ENCODE data around the gene LCN15.
"Not testable (repeated sequence)": the region's sequence is repeated elsewhere in the genome, so short reads cannot be mapped to it uniquely, and the experiment has no call there.

Gene LCN15

DNA sequence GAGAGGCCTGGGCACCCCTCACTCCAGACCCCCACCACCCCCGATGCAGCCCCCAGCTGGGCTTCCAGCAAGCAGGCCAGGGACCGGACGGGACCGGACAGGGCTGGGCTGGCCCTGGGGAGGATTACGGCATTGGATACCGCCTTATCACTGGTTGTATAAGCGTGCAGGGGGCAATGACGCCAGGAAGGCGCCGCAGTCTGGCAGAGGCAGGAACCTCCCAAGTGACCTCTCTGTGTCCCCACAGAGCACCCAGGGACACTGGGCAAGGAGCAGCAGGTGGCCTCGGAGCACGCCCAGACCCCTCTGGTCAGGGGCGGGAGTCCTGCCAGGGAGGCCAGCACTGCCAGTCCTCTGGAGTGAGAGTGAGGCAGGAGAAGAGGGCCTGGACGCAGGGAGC is 723 bp upstream of the LCN15 start:
- no peak for DNase-seq (ENCODE audit: insufficient read length, low spot score)
- TF ChIP-seq, protein P1, sequence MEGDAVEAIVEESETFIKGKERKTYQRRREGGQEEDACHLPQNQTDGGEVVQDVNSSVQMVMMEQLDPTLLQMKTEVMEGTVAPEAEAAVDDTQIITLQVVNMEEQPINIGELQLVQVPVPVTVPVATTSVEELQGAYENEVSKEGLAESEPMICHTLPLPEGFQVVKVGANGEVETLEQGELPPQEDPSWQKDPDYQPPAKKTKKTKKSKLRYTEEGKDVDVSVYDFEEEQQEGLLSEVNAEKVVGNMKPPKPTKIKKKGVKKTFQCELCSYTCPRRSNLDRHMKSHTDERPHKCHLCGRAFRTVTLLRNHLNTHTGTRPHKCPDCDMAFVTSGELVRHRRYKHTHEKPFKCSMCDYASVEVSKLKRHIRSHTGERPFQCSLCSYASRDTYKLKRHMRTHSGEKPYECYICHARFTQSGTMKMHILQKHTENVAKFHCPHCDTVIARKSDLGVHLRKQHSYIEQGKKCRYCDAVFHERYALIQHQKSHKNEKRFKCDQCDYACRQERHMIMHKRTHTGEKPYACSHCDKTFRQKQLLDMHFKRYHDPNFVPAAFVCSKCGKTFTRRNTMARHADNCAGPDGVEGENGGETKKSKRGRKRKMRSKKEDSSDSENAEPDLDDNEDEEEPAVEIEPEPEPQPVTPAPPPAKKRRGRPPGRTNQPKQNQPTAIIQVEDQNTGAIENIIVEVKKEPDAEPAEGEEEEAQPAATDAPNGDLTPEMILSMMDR (IDR thresholded peaks at IDR 0.05; ENCODE audit: insufficient read depth, missing control alignments), result no peak
- FAIRE-seq, result no peak

DNA sequence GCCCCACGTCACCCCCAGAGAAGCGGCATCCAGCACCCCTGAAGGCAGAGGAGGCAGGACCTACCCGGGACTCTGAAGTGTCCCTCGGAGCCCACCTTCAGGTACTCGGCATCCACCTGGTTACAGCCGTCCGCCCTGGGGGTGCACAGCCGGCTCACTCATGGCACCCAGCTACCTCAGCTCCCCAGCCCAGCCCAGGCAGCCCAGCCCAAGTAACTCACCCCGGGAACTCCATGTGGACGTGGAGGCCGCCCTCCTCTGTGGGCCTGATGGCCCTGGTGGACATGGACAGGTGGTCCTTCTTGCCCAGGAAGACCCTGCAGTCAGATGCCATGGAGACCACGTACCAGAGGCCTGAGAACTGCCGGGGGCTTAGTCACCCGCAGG is 676 bp downstream of the LCN15 start:
- no peak for FAIRE-seq

GRCh38 chr9:136762915-136763648 is 1.2 kb downstream of the LCN15 start:
- DNase-seq (ENCODE audit: insufficient read length, low spot score) (no peak), FAIRE-seq (no peak)
- TF ChIP-seq, protein P1 (IDR thresholded peaks at IDR 0.05; ENCODE audit: insufficient read depth, missing control alignments), result no peak

More for the DNA sequence above, 676 bp downstream of the LCN15 start:
- TF ChIP-seq, protein P1 (IDR thresholded peaks at IDR 0.05; ENCODE audit: insufficient read depth, missing control alignments), result no peak
- DNase-seq (ENCODE audit: insufficient read length, low spot score), result no peak

DNA sequence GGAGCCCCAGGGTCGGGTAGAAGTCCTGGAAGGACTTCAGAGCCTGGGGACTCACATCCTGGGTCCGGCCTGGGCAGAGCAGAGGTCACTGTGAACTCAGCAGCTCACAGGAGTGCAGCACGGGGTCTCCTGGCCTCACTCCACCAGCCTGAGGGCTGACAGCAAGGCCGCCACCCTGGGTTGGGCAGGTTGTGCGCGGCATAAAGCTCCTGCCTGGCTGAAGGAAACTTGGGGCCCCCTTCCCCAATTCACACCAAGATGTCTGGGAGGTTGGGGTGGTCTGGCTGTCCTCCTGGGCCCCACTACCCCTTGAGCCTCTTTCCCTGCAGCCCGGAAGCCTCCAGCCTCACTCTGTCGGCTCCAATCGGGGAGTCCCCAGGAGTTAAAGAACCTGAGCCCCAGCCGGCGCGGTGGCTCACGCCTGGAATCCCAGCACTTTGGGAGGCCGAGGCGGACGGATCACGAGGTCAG is 2.1 kb downstream of the LCN15 start:
- DNase-seq (ENCODE audit: insufficient read length, low spot score) (no peak), FAIRE-seq (no peak)
- TF ChIP-seq, protein P1 (IDR thresholded peaks at IDR 0.05; ENCODE audit: insufficient read depth, missing control alignments), result no peak

DNA sequence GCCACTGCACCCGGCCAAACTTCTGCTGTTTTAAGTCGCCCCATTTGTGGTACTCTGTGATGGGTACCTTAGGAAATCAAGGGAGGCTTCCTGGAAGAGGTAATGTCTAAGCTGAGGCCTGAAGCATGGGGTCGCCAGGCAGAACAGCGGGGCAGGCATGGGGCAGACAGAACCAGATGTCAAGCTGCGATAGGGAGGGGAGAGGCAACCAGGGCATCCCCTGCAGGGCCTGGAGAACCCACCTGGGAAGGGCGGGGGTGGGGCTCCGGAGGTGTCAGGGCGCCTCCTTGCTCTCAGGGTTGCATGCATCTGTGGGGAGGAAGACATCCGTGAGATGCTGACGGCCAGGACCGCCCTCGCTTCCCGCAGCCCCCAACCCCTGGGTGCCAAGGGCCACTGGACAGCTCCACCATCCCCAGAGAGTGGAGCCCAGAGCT is 2.8 kb downstream of the LCN15 start:
- FAIRE-seq (no peak), DNase-seq (ENCODE audit: insufficient read length, low spot score) (no peak)
- TF ChIP-seq, protein P1 (IDR thresholded peaks at IDR 0.05; ENCODE audit: insufficient read depth, missing control alignments), result no peak

DNA sequence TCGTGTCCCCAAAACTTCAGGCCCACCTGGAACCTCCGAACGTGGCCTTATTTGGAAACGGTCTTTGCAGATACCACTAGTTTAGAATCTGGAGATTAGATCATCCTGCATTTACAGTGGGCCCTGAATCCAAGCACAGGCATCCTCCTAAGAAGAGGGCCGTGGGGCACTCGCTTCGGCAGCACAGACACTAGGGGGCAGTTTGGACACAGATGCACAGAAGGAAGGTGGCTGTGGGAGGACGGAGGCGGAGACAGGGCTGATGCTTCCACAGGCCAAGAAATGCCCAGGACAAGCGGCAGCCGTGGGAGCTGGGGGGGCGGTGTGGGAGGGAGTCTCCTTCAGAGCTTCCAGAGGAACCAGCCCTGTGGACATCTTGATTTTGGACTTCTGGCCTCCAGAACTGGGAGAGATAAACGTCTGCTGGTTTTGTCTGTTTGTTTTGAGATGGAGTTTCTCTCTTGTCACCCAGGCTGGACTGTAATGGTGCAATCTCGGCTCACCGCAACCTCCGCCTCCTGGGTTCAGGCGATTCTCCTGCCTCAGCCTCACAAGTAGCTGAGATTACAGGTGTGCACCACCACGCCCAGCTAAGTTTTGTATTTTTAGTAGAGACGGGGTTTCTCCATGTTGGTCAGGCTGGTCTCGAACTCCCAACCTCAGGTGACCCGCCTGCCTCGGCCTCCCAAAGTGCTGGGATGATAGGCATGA is 3.3 kb downstream of the LCN15 start:
- not testable (repeated sequence) for FAIRE-seq; DNase-seq (ENCODE audit: insufficient read length, low spot score)
- TF ChIP-seq, protein P1 (IDR thresholded peaks at IDR 0.05; ENCODE audit: insufficient read depth, missing control alignments), result peak; percentile 66

- FAIRE-seq (no peak), DNase-seq (ENCODE audit: insufficient read length, low spot score) (no peak)
- TF ChIP-seq, protein P1 (IDR thresholded peaks at IDR 0.05; ENCODE audit: insufficient read depth, missing control alignments), result no peak
These were observed 3.9 kb downstream of the LCN15 start for GRCh38 chr9:136760424-136760823.
